SK-N-SH (cell line): ENCODE data around the gene MIGA2. TPM values are rescaled to one million over a fixed set of nuclear protein-coding genes. Genes with fewer than 3 reads are reported as not detected.

Source experiments
- CTCF ChIA-PET: fragments of 300-600, 350-600 bp; formaldehyde crosslinking; extraction: SDS; loops from one replicate; lab custom pipeline; 2021; lab: Yijun Ruan, JAX
- POLR2A ChIA-PET: fragments of 350-600 bp; sonication (Branson Sonifier 250); formaldehyde crosslinking; extraction: SDS; loops from one replicate; lab custom pipeline; 2020; ENCODE audit warnings: antibody characterized with exemption, inconsistent platforms; lab: Yijun Ruan, JAX
- DNase-seq: peaks from one replicate; pipeline ENCODE4 v3.0.0; 2012
- H2AFZ ChIP-seq: fragments of 200-600 bp; sonication (generic); 2 replicates; pipeline ENCODE4 v1.8.1; 2016; ENCODE audit warnings: antibody characterized with exemption, mild to moderate bottlenecking, low read depth
- H3F3A ChIP-seq: fragments of 200-600 bp; sonication (generic); replicated peaks from 2 replicates; pipeline ENCODE3; 2016; ENCODE audit warnings: antibody characterized with exemption, mild to moderate bottlenecking; ENCODE audit not compliant: insufficient read depth
- H3K27ac ChIP-seq, 2 experiments: fragments of 200-500 bp in 1 of 2; fragments of 200-600 bp in 1 of 2; sonication (Bioruptor generic) in 1 of 2; sonication (generic), shearing (Covaris generic) in 1 of 2; 2 replicates each; pipeline versions ENCODE4 v1.5.1 to v1.6.1; 2014 to 2016; ENCODE audit warnings: low read depth in 2 of 2, inconsistent platforms in 1 of 2, low read length in 1 of 2, mild to moderate bottlenecking in 1 of 2, mixed read lengths in 1 of 2
- H3K27me3 ChIP-seq: fragments of 200-600 bp; sonication (generic), shearing (Covaris generic); 2 replicates; pipeline ENCODE4 v1.6.1; 2016; ENCODE audit warnings: mixed run types; ENCODE audit not compliant: insufficient read depth
- H3K36me3 ChIP-seq, 2 experiments: fragments of 200-500 bp in 1 of 2; fragments of 200-600 bp in 1 of 2; sonication (Bioruptor generic) in 1 of 2; sonication (generic) in 1 of 2; replicated peaks in 1 of 2; 2 replicates each; pipeline versions ENCODE3 to v1.5.1; 2014 to 2016; ENCODE audit warnings: low read length in 1 of 2, mild to moderate bottlenecking in 1 of 2; ENCODE audit not compliant: insufficient read depth in 2 of 2, control insufficient read depth in 1 of 2
- H3K4me1 ChIP-seq, 2 experiments: fragments of 200-500 bp in 1 of 2; fragments of 200-600 bp in 1 of 2; sonication (Bioruptor generic) in 1 of 2; sonication (generic), shearing (Covaris generic) in 1 of 2; 2 replicates each; pipeline versions ENCODE4 v1.5.1 to v1.6.1; 2014 to 2016; ENCODE audit warnings: low read depth in 1 of 2, low read length in 1 of 2, mixed run types in 1 of 2; ENCODE audit not compliant: insufficient read depth in 2 of 2, control insufficient read depth in 1 of 2
- H3K4me2 ChIP-seq: fragments of 200-600 bp; sonication (generic), shearing (Covaris generic); 2 replicates; pipeline ENCODE4 v1.6.1; 2017; ENCODE audit warnings: mixed run types
- H3K4me3 ChIP-seq, 2 experiments: fragments of 200-500 bp in 1 of 2; fragments of 200-600 bp in 1 of 2; sonication (Bioruptor generic) in 1 of 2; sonication (generic), shearing (Covaris generic) in 1 of 2; 2 replicates each; pipeline versions ENCODE4 v1.5.1 to v1.8.1; 2014 to 2016; ENCODE audit warnings: low read depth in 2 of 2, inconsistent platforms in 1 of 2, low read length in 1 of 2, mild to moderate bottlenecking in 1 of 2, mixed read lengths in 1 of 2, moderate library complexity in 1 of 2
- H3K79me2 ChIP-seq: fragments of 200-600 bp; sonication (generic); 2 replicates; pipeline ENCODE4 v1.8.1; 2017; ENCODE audit warnings: mild to moderate bottlenecking; ENCODE audit not compliant: insufficient read depth
- H3K9ac ChIP-seq: fragments of 200-600 bp; sonication (generic); 2 replicates; pipeline ENCODE4 v1.6.1; 2017; ENCODE audit warnings: mixed run types
- H3K9me2 ChIP-seq: fragments of 200-600 bp; sonication (generic); 2 replicates; pipeline ENCODE4 v1.6.1; 2017; ENCODE audit warnings: mixed run types
- H3K9me3 ChIP-seq: fragments of 200-600 bp; sonication (generic); 2 replicates; pipeline ENCODE4 v1.6.1; 2017; ENCODE audit warnings: mixed run types, mild to moderate bottlenecking, moderate library complexity
- H4K20me1 ChIP-seq: fragments of 200-600 bp; sonication (generic); 2 replicates; pipeline ENCODE4 v1.6.1; 2017; ENCODE audit warnings: mild to moderate bottlenecking, mixed run types; ENCODE audit not compliant: insufficient read depth
- CHD2 ChIP-seq: fragments of 150-350 bp; IDR thresholded peaks from 2 replicates; pipeline ENCODE4 v1.6.1; 2018; ENCODE audit warnings: low read length; ENCODE audit not compliant: partially characterized antibody
- CTCF ChIP-seq: fragments of 200-600 bp; sonication (generic); IDR thresholded peaks from 2 replicates; pipeline ENCODE4 v1.6.1; 2017; ENCODE audit warnings: antibody characterized with exemption, mild to moderate bottlenecking, moderate library complexity
- ELF1 ChIP-seq: IDR thresholded peaks from 2 replicates; pipeline ENCODE4 v1.4.0; 2012
- EZH2phosphoT487 ChIP-seq: fragments of 200-600 bp; sonication (generic); IDR thresholded peaks from 2 replicates; pipeline ENCODE4 v1.6.1; 2017; ENCODE audit warnings: low read depth, mixed run types, mild to moderate bottlenecking, antibody characterized with exemption, moderate library complexity, borderline replicate concordance
- FOSL2 ChIP-seq: IDR thresholded peaks from 2 replicates; pipeline ENCODE4 v1.4.0; 2012; ENCODE audit warnings: low read depth, mild to moderate bottlenecking, moderate library complexity, borderline replicate concordance
- GATA2 ChIP-seq: sonication (generic); formaldehyde crosslinking; IDR thresholded peaks from 2 replicates; pipeline ENCODE4 v1.5.0; 2020; ENCODE audit warnings: mild to moderate bottlenecking, missing genetic modification reagents
- JUND ChIP-seq: IDR thresholded peaks from 2 replicates; pipeline ENCODE4 v1.4.0; 2012
- MAX ChIP-seq: IDR thresholded peaks from 2 replicates; pipeline ENCODE4 v1.4.0; 2012; ENCODE audit warnings: low read depth
- MEF2A ChIP-seq: IDR thresholded peaks from 2 replicates; pipeline ENCODE4 v1.4.0; 2012; ENCODE audit warnings: low read depth, borderline replicate concordance
- MXI1 ChIP-seq: IDR thresholded peaks from 2 replicates; pipeline ENCODE4 v1.6.1; 2012; ENCODE audit warnings: mild to moderate bottlenecking, low read depth, low read length, improper control_type of control experiment
- NFIC ChIP-seq: IDR thresholded peaks from 2 replicates; pipeline ENCODE4 v1.4.0; 2012; ENCODE audit warnings: borderline replicate concordance
- POLR2AphosphoS5 ChIP-seq: IDR thresholded peaks from 2 replicates; pipeline ENCODE4 v1.6.1; 2012; ENCODE audit warnings: low read depth, low read length
- RAD21 ChIP-seq: IDR thresholded peaks from 2 replicates; pipeline ENCODE4 v1.6.1; 2012; ENCODE audit warnings: mild to moderate bottlenecking, low read length
- SIN3A ChIP-seq: IDR thresholded peaks from 2 replicates; pipeline ENCODE4 v1.6.1; 2012; ENCODE audit warnings: low read depth, mild to moderate bottlenecking, low read length, moderate library complexity, borderline replicate concordance
- SMC3 ChIP-seq: IDR thresholded peaks from 2 replicates; pipeline ENCODE4 v1.6.1; 2012; ENCODE audit warnings: low read depth, low read length, improper control_type of control experiment
- TAF1 ChIP-seq: IDR thresholded peaks from 2 replicates; pipeline ENCODE4 v1.6.1; 2012; ENCODE audit warnings: low read depth, mild to moderate bottlenecking, low read length, moderate library complexity, borderline replicate concordance
- TEAD4 ChIP-seq: IDR thresholded peaks from 2 replicates; pipeline ENCODE4 v1.4.0; 2012; ENCODE audit warnings: mild to moderate bottlenecking, borderline replicate concordance; ENCODE audit not compliant: insufficient read depth
- USF2 ChIP-seq: fragments of 150-350 bp; IDR thresholded peaks from 2 replicates; pipeline ENCODE4 v1.6.1; 2017; ENCODE audit warnings: antibody characterized with exemption, low read length, low read depth, borderline replicate concordance
- whole genome bisulfite sequencing: methylation state at CpG from one replicate; pipeline ENCODE4 v1.1.6; 2017; ENCODE audit warnings: low lambda C conversion rate; 5-methylcytosine and 5-hydroxymethylcytosine counted together
- polyA plus RNA-seq, 3 experiments: library from polyadenylated mRNA; depleted of rRNA; stranded (reverse); fragments of >200 nt; gene quantifications; 2 replicates each; pipeline ENCODE4 v1.2.3, GENCODE V29; 2012
- TF ChIP-seq, protein P1 (sequence below): IDR thresholded peaks from 2 replicates; pipeline ENCODE4; 2012
- TF ChIP-seq, protein P2 (sequence below): IDR thresholded peaks from 2 replicates; pipeline ENCODE4 v1.4.0; 2012; ENCODE audit warnings: low read depth, borderline replicate concordance

MIGA2 gene
- polyA plus RNA-seq, 1 of the 3 experiments (the other 2 are of a cell fraction): 21.2 TPM

GRCh38 chr9:129098328-129098727 is 61.9 kb downstream of the MIGA2 start:
- ChIA-PET CTCF (no interaction called here), POLR2A (no interaction called here)
- H3K4me1 ChIP-seq: no peaks in the 10 kb centered on the region; a peak in 1 of 4 replicates
- no peak overlapping the region for H3K4me3 ChIP-seq
- H3K79me2 ChIP-seq: no peaks in the 10 kb centered on the region
- H4K20me1 ChIP-seq: no peaks in the 10 kb centered on the region
- H3K27ac ChIP-seq: no peak overlapping the region
- WGBS: 89% methylated on average over 4 of the region's 11 CpGs
- H3K9me2 ChIP-seq: no peaks in the 10 kb centered on the region
- no peaks in the 10 kb centered on the region for H3K9me3 ChIP-seq
- no peaks in the 10 kb centered on the region for H3K27me3 ChIP-seq
- H3K4me2 ChIP-seq: no peak overlapping the region
- no peak overlapping the region for H3K9ac ChIP-seq
- peaks cover 0 to 33% of the 10 kb centered on the region in 2 experiments for H3K36me3 ChIP-seq
- H2AFZ ChIP-seq: no peak overlapping the region
- DNase-seq: no peak
- H3F3A ChIP-seq: no peaks in the 10 kb centered on the region
- TF ChIP-seq CHD2 (no peak), JUND (no peak), GATA2 (CRISPR knock-in tag) (no peak), MAX (no peak), USF2 (no peak), SMC3 (no peak), SIN3A (no peak), TEAD4 (no peak), NFIC (no peak), TAF1 (no peak), MEF2A (no peak)
- TF ChIP-seq, protein P1, sequence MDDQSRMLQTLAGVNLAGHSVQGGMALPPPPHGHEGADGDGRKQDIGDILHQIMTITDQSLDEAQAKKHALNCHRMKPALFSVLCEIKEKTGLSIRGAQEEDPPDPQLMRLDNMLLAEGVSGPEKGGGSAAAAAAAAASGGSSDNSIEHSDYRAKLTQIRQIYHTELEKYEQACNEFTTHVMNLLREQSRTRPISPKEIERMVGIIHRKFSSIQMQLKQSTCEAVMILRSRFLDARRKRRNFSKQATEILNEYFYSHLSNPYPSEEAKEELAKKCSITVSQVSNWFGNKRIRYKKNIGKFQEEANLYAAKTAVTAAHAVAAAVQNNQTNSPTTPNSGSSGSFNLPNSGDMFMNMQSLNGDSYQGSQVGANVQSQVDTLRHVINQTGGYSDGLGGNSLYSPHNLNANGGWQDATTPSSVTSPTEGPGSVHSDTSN: no peak

- H4K20me1 ChIP-seq: no peaks in the 10 kb centered on the region
- H3K27ac ChIP-seq: no peak overlapping the region
- no peaks in the 10 kb centered on the region for H3K27me3 ChIP-seq
- no peak overlapping the region for H3K4me3 ChIP-seq
- H3K4me1 ChIP-seq: no peaks in the 10 kb centered on the region
- POLR2A ChIA-PET: no interaction called here
- H3K9me2 ChIP-seq: no peaks in the 10 kb centered on the region
- no peak overlapping the region for H3K9ac ChIP-seq
- H3F3A ChIP-seq: no peaks in the 10 kb centered on the region
- WGBS: 84% methylated on average over 11 of the region's 28 CpGs
- no peak overlapping the region for H2AFZ ChIP-seq
- H3K36me3 ChIP-seq: peaks cover 0 to 28% of the 10 kb centered on the region in 2 experiments
- CTCF ChIA-PET: no interaction called here
- no peaks in the 10 kb centered on the region for H3K79me2 ChIP-seq
- DNase-seq: no peak
- H3K4me2 ChIP-seq: no peak overlapping the region
- no peaks in the 10 kb centered on the region for H3K9me3 ChIP-seq
- TF ChIP-seq TEAD4 (no peak), SMC3 (no peak), TAF1 (no peak), MEF2A (no peak), MXI1 (no peak), JUND (no peak), RAD21 (no peak), POLR2AphosphoS5 (no peak), USF2 (no peak), CTCF (no peak), FOSL2 (no peak), ELF1 (no peak), EZH2phosphoT487 (no peak)
- TF ChIP-seq, protein P2, sequence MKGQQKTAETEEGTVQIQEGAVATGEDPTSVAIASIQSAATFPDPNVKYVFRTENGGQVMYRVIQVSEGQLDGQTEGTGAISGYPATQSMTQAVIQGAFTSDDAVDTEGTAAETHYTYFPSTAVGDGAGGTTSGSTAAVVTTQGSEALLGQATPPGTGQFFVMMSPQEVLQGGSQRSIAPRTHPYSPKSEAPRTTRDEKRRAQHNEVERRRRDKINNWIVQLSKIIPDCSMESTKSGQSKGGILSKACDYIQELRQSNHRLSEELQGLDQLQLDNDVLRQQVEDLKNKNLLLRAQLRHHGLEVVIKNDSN: no peak
Measured at GRCh38 chr9:129100383-129101169, 64.2 kb downstream of the MIGA2 start.
